Measurements from ENCODE around the gene EHBP1. TPM values are rescaled to one million over a fixed set of nuclear protein-coding genes. Genes with fewer than 3 reads are reported as not detected.

EHBP1 gene
- total RNA-seq, 1 donor from 2014 or later: 27.6 TPM

DNA sequence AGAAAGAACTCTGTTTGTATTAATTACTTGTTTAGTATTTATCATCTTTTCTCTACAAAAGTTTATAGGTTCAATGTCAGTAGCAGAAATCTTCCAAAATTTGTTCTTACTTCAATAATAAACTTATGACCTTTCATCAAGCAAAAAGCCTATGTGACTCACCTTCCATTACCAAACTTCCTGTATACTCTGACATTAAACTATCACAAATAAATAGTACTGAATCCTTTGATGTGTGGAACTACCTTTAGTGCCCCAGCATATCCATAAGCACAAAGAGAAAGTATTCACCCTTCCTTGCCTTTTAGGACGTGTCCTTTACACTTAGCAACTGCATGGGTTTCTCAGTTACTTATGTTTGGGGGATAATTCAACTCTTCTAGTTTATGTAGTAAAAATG, 166.0 kb downstream of the EHBP1 start:
- no peak for DNase-seq (ENCODE audit: low read depth)

DNA sequence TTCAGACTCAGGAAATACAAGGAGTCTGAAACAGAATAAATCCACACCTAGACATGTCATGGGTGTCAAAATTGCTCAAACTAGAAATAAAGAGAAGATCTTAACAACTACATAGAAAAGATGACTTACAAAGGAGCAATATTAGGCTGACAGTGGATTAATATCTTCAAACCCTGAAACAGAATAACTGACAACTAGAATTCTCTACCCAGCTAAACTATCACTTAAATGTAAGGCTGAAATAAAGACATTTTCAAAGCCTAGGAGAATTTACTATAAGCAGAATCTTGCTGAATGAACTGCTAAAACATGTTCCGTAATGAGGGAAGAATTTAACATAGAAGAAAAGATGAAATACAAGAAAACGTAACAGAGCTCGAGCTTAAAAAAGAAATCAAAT, 168.1 kb downstream of the EHBP1 start:
- no peak for DNase-seq (ENCODE audit: low read depth)

DNA sequence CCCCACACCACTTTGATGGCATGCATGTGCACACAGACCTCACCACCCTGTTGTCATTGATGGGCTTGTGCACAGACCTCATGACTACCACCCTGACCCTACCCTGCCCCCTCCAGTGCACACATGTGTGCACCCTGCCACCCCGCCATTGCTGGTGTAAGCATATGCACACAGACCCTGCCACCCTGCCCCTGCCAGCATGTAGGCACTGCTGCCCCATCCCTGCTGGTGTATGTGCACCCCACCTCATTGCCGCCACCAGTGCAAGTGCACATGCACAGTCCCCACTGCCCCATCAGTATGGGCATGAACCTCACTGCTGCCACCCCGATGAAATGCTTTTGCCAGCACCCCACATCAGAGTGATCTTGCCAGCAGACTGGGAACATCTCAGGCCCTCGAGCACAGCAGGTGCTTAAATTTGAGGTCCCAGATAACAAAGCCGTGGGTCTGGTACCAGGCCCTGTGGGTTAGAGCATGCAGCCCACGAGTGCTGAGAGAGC, 169.4 kb downstream of the EHBP1 start:
- DNase-seq (ENCODE audit: low read depth): no peak

DNA sequence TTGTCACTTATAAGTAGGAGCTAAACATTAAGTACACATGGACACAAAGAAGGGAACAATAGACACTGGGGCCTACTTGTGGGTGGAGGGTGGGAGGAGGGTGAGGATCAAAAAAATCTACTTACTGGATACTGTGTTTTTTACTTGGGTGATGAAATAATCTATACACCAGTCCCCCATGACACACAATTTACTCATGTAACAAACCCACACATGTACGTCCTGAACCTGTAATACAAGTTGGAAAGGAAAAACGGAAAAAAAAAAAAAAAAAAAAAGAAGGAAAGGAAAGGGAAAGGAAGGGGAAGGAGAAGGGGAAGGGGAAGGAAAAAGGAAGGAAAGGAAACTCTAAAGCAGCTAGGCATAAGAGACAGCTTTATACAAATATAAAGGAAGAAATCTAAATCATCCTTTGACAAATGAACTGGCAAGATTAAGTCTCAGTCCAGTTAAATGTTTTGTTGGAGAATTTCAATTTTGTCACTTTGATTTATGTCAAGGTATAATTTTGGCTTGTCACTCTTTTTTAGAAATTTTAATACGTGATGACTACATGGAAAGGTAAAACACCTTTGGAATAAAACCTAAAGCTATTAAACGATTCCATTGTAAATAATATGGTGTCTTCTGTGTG, 175.8 kb downstream of the EHBP1 start:
- DNase-seq (ENCODE audit: low read depth): no peak

DNA sequence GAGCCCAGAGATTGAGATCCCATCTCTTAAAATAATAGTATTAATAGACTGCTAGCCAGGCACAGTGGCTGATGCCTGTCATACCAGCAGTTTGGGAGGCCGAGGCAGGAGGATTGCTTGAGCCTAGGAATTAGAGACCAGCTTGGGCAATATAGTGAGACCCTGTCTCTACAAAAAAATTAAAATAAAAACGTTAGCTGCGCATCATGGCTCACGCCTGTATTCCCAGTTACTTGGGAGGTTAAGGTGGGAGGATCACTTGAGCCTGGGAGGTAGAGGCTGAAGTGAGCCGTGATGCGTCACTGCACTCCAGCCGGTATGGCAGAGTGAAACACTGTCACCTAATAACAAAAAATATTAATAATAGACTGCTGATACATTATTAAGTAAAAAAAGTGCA, 178.1 kb downstream of the EHBP1 start:
- DNase-seq (ENCODE audit: low read depth): no peak

DNA sequence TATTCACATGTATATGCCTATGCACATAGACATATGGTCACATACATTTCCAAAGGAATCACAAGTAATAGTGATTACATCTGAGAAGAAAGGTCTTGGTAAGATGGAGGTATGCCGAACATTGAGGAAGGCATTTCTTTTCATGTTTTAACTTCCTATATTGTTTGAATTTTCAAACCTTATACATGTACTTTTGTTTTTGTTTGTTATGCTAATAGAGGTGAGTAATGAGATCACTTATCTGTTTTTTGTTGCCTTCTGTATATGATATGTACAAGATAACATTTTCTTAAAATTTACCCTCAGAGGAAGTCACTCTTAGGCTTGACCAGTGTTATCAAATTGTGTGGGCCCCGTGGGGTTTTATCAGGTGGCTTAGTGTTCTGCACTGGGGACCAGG, 178.6 kb downstream of the EHBP1 start:
- no peak for DNase-seq (ENCODE audit: low read depth)

DNA sequence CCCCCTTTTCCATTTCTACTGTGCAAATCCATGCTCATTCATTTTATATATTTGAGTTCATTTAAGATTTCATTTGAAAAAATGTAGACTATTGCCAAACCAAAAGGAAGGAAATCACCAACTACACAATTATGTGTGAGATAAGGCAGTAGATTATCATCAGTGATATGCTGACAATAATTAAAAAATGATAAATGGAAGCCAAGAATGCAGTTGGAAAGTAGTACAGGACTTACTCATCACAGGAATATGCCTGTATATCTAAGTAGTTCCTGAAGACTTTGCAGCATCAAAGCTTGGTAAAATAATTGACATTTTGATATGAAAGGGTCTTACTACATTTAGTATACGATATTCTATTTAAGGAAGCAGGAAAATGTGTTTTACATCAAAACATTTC, 179.0 kb downstream of the EHBP1 start:
- no peak for DNase-seq (ENCODE audit: low read depth)

DNA sequence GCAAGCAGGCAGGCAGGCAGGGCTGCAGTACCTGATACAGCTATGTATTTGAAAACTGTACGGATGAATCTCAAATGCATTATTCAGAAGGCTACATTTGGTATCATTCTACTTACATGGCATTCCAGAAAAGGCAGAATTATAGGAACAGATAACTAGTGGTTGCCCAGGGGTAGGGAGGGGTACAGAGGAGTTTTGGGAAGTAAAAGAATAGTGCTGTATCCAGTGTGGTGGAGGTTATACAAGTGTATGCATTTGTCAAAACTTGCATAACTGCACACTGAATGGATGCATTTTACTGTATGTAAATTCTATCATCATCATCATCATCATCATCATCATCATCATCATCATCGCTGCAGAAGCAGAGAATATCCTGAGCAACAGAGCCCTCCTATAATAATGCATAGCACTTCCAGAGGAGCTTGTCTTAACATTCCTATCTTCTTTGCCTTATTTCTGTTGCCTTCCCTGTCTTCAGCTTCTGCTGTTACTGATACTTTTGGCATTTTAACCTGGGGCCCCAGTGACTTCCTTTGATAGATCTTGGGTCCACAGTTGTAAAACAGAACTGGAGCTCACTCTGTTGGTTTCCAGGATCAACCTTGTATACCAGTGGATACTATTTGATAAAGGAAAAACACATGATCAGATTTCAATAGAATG, 189.6 kb downstream of the EHBP1 start:
- DNase-seq (ENCODE audit: low read depth): no peak

DNA sequence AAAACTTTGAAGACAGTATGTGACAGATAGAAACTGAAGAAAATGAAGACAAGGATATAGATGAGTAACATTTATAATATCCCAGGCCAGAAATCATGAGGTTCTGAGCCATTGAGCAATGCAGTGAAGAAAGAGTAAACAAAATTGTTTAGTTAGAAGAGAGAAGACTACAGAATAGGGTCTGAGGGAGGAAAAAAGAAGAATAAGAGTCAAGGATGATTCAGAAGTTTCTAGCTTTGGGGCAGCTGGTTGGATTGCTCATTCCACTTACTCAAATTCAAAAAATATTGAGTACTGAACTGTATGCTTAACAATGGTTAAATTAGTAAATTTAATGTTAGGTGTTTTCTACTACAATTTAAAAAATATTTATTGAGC, 190.1 kb downstream of the EHBP1 start:
- peak; percentile 4 for DNase-seq (ENCODE audit: low read depth)

DNA sequence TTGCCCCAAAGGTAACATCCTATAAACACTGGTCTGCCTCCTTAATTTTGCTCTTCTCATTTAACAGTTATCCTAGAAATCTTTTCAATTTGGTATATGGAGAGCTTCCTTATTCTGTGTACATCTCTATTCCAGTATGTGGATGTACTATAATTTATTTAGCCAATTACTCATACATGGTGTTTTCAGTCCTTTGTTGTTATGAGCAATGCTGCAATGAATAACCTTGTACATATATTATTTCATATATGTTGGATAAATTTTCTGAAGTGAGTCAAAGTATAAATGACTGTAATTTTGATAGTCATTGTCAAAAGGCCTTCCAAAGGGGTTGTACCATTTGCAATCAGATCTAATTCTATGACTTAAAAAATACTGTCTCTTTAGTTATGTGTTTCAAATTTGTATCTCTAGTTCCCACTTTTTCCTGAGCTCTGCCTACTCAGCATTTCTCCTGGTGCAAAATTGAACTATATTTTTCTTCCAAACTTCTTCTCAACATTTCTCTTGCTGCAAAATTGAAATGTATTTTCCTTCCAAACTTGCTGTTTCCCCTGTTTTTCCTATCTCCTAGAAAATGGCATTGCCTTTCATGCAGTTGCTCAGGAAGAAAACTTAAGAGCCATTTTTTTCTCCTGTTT, 191.8 kb downstream of the EHBP1 start:
- DNase-seq (ENCODE audit: low read depth): no peak

DNA sequence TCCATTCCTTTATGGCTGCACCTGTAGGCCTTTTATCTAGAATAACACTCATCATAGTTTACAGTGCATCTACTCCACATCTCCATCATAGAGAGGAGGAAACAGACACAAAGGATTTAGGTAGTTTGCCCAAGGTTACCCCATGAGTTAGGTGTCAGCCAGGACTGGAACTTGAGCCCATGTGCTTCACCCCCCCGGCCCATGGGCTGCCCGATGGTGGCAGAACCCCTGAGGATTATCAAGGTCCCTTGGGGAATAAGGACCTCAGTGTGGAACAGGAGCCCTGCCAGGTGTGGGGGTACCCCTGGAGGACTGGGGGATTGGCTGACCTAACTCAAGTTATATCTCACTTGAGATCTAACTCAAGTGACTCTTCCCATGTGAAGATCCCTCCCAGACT, 198.8 kb downstream of the EHBP1 start:
- DNase-seq (ENCODE audit: low read depth): no peak

DNA sequence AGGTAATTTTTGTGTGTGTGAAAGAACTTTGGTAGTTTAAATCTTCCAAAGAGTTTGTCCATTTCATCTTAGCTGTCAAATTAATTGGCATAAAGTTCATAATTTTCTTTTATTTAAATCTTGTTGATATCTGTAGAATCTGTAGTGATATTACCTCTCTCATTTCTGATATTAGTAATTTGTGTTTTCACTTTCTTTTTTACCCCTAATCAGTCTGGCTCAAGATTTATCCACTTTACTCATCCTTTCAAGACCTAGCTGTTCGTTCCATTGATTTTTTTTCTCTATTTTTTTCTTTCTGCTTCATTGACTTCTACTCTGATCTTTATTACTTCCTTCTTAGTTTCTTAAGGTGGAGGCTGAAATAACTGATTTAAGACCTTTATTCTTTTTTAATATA, 202.6 kb downstream of the EHBP1 start:
- DNase-seq (ENCODE audit: low read depth): no peak

DNA sequence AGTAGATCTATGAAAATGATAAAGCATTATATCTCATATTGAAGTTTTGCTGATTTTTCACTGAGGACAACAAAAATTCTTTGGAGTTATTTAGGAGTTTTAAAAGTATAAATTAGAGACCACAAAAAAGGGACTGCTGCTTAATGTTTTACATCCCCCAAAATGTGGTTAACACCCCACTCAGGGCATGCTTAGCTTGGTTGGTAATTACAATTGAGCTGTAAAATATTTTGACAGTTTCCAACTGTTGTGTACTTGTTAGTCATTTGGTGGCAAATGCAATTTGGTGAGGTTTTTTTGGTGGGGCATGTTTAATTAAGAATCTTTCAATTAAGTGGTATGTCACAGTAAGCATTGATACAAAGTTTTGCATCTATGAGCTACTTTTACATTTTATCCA, 207.8 kb downstream of the EHBP1 start:
- DNase-seq (ENCODE audit: low read depth): no peak

DNA sequence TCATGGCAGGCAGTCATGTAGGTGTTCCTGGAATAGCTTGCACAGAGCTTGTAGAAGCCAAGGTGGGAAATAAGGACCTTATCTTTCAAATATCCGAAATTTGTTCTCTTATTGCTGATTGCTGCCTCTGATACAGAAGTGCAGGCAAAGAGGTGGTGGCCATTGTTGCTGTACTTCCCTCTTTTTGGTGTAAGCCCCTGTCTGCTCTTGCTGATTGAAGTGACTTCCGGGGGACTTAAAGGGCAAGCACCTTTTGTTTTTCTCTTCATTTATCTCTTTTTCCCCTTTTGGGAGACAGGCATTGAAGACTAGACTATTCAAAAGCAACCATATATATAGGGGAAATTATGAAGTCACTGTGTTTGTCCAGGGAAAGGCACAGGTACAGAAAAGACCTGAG, 213.5 kb downstream of the EHBP1 start:
- DNase-seq (ENCODE audit: low read depth): no peak

DNA sequence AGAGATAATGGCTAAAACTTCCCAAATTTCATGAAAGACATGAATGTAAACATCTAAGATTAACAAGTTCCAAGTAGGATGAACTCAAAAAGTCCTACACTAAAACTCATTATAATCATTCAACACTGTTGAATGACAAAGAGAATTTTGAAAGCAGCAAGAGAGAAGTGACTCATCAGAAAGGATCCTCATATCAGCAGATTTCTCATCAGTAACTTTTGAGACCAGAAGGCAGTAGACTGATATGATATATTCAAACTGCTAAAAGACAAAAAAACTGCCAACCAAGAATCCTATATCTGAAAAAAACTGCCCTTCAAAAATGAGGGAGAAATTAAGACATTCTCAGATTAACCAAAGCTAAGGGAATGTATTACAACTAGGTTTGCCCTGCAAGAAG, 214.6 kb downstream of the EHBP1 start:
- DNase-seq (ENCODE audit: low read depth): no peak

DNA sequence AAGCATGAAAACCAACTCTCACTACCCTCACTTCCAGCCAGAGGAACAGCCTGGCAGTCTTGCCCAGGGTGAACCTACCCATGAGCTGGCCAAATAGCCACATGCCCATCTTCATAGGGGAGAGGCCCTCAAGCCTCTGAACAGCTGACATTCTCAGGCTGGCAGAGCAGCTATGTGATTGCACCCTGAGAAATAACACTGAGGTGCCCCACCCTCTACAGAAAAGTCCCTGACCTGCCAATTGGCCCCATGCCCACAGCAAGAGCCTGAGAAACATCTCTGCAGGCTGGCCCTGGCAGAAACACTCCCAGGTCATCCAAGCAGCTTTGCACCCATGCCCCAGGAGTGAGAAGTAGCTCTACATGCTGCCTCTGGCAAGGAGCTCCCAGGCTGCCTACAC, 217.7 kb downstream of the EHBP1 start:
- peak; percentile 69 for DNase-seq (ENCODE audit: low read depth)

DNA sequence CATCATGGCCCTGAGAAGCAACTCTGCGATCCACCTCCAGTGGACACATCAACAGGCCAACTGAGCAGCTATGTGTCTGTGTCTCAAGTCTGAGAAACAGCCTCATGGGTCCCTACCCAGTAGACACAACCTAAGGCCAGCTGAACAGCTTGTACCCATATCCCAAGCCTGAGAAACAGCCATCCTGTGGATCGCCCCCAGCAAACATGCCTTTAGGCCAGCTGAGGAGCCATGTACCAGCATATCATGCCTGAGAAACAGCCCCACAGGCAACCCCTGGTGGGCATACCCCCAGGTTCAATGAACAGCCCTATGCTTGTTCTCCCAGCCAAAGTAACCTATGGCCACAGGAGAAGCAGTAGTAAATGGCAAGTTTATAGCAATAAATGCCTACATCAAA, 218.4 kb downstream of the EHBP1 start:
- no peak for DNase-seq (ENCODE audit: low read depth)

DNA sequence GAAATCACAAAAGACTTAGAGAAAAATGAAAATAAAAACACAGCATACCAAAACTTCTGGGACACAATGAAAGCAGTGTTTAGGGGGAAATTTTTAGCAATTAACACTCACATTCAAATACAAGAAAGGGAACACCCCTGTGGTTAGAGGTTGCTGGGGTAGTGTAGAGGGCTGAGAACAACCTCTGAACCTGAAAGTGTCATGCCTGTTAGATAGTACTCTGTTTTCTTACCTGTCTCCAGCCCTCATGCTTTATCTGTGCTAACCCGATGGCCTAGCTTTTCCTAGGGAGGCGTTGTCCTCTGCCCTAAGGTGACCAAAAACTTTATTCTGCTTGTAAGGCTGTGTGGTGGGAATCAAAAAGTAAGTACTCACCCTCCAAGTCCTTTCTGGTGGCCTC, 222.5 kb downstream of the EHBP1 start:
- no peak for DNase-seq (ENCODE audit: low read depth)

DNA sequence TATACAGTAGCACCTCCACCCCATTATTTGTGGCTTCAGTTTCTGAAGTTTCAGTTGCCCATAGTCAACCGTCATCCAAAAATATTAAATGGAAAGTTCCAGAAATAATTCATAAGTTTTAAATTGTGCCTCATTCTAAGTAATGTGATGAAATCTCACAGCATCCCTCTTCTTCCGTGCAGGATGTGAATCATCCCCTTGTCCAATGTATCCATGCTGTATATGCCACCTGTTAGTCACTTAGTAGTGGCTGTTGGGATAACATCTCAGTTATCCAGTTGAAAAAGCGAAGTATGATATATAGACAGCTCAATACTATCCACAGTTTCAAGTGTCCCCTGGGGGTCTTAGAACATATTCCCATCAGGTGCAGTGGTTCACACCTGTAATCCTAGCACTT, 226.0 kb downstream of the EHBP1 start:
- DNase-seq (ENCODE audit: low read depth): no peak

DNA sequence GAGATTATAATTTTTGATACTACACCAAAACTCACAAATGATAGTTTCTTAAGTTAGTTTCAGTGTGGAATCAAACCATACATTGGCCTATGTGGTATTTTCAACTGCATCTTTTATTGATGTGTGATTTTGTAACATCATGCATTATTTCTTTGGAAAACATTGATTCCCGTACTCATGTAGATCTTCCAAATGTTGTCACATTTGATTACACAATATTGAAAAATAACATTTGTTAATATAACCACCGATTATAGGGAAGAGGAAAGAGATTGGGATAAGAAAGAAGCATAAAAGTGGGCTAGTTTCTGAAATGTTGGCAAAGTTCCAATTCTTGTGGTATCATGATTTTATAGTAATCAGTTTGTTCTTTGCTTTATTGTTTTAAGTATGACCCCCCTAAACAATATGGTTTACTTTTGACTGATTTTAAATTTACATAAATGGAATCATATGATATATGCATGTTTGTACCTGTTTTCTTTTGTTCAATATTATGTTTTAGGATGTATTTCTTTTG, 227.9 kb downstream of the EHBP1 start:
- no peak for DNase-seq (ENCODE audit: low read depth)

DNA sequence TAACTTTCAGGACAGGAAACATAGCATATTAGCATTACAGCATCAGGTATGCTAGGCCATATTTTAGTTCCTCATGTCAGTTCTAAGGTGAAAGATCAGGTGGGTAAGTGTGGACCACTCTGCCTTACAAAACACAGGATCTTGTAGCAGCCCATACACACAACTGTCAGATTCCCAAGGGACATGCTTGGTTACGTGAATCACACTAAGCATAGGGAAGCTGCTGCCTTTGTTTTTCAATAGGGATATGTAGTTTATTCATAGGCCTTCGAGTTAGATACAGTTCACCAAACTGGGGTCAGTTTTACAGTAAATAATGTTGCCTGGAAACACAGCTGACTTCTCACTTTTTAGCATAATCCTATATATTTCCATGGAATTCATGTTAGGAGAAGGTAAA, 229.0 kb downstream of the EHBP1 start:
- DNase-seq (ENCODE audit: low read depth): peak; percentile 39

DNA sequence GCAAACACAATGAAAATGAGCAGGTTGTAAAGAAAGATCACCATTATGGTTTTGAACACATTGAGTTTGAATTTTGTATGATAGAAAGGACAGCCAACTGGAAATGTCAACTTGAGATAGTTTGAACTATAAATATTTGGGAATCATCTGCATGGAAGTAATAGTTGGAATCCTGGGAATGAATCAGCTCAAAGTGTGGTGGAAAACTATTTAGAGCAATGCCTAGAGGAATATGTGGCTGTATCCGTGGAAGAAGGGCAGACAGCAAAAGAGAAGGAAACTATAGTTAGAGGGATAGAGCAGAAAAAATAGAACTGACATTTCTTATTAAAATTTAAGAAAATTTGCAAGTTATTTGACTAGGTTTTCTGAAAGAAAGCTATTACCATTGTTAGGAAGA, 232.6 kb downstream of the EHBP1 start:
- DNase-seq (ENCODE audit: low read depth): peak; percentile 29

Measured in myocyte (in vitro differentiated cells).